Bronchial epithelial cell (primary cell): Measurements from ENCODE around the gene PLOD3. TPM values are rescaled to one million over a fixed set of nuclear protein-coding genes. Genes with fewer than 3 reads are reported as not detected.
A peak's percentile ranks its signal among the peaks of the same experiment; 100 is the strongest.
"Not testable (repeated sequence)": the region's sequence is repeated elsewhere in the genome, so short reads cannot be mapped to it uniquely, and the experiment has no call there.

Experiments used
- DNase-seq: peaks from one replicate; pipeline ENCODE4 v3.0.0-alpha.2; 2010; ENCODE audit warnings: low read depth
- FAIRE-seq: peaks from 2 replicates; lab custom pipeline; 2011; peaks lifted over from hg19 to GRCh38; lab: Jason Lieb, UNC
- H3K27me3 ChIP-seq: 2 replicates; pipeline ENCODE4 v1.5.1; 2011; ENCODE audit warnings: low read length; ENCODE audit not compliant: control insufficient read depth, insufficient read depth
- H3K36me3 ChIP-seq: 2 replicates; pipeline ENCODE4 v1.5.1; 2011; ENCODE audit warnings: low read length; ENCODE audit not compliant: control insufficient read depth, insufficient read depth
- H3K4me3 ChIP-seq: 2 replicates; pipeline ENCODE4 v1.5.1; 2011; ENCODE audit warnings: mild to moderate bottlenecking, low read depth, low read length, control low read depth
- total RNA-seq: library from RNA; depleted of rRNA; stranded (reverse); fragments of >200 nt; gene quantifications from 2 replicates; pipeline ENCODE4 v1.2.1, GENCODE V29; 2014
- TF ChIP-seq, protein P1 (sequence below): IDR thresholded peaks from 2 replicates; pipeline ENCODE4 v1.5.1; 2011; ENCODE audit warnings: mild to moderate bottlenecking, moderate library complexity, low read length, control low read depth, inconsistent platforms; ENCODE audit not compliant: insufficient read depth, severe bottlenecking

PLOD3 gene
- total RNA-seq, result 21.8 and 27.9 TPM in 2 replicates

DNA sequence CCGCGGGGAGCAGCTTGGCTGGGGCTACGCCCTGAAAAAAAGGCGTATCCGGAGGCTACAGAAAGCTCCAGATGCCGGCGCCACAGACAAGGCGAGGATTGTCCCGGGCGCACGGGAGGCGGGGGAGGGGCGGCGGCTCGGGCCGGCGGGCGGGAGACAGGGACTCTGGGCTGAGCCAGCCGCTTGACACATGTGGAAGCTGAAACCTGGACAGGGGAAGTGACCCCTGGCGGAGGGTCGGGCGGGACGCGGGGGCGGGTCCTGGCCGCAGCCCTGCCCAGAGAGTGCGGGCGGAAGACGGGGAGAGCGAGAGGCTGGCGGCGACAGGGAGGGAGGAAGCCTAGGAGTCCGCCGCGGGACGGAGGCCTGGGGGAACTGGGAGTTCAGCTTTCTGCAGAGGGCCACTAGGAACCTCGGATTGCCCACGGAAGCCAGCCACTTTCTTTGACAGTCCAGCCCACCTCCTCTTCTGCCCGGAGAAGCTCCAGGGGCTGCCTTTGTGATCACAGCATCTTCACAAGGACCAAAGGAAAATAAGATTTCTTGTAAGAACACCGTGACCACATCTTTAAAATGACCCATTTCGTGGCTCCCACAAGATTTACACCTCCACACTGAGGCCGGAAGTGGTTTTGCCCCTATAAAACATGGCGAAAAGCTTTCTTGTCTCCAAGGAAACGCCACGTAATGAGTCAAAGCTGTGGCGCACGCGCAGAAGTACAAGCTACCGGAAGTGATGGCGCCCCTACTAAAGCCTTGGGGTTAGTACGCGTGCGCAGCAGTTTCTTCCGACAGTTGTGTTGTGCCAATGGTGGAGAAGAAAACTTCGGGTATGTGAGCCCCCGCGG is at the start of gene PLOD3, which contains the start of gene ZNHIT1:
Gene PLOD3, minus strand, starts transcription at position 194 of the 848 bp plus-strand sequence. CDS start 307 bp downstream, outside the sequence.
Gene ZNHIT1, plus strand, starts transcription at position 778 of the 848 bp plus-strand sequence. Its CDS starts 31 bp downstream, at position 809.
- TF ChIP-seq, protein P1, sequence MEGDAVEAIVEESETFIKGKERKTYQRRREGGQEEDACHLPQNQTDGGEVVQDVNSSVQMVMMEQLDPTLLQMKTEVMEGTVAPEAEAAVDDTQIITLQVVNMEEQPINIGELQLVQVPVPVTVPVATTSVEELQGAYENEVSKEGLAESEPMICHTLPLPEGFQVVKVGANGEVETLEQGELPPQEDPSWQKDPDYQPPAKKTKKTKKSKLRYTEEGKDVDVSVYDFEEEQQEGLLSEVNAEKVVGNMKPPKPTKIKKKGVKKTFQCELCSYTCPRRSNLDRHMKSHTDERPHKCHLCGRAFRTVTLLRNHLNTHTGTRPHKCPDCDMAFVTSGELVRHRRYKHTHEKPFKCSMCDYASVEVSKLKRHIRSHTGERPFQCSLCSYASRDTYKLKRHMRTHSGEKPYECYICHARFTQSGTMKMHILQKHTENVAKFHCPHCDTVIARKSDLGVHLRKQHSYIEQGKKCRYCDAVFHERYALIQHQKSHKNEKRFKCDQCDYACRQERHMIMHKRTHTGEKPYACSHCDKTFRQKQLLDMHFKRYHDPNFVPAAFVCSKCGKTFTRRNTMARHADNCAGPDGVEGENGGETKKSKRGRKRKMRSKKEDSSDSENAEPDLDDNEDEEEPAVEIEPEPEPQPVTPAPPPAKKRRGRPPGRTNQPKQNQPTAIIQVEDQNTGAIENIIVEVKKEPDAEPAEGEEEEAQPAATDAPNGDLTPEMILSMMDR, result peak; percentile 10
- peak within 1 kb of the TSS; percentile 80 for H3K4me3 ChIP-seq
- H3K27me3 ChIP-seq, result no peaks in the 10 kb centered on the region
- H3K36me3 ChIP-seq, result peaks cover 4% of the 10 kb centered on the region
- peak; percentile 90 for FAIRE-seq
- DNase-seq, result peak; percentile 95

GRCh38 chr7:101265622-101266516 is 48.5 kb upstream of the PLOD3 start:
- H3K36me3 ChIP-seq, result no peaks in the 10 kb centered on the region
- no peak for FAIRE-seq
- DNase-seq, result no peak
- TF ChIP-seq, protein P1, result no peak
- no peak overlapping the region for H3K4me3 ChIP-seq
- no peaks in the 10 kb centered on the region for H3K27me3 ChIP-seq

- not testable (repeated sequence) for DNase-seq, H3K36me3 ChIP-seq, FAIRE-seq, H3K27me3 ChIP-seq, H3K4me3 ChIP-seq
Observed at GRCh38 chr7:101264102-101264706, 46.8 kb upstream of the PLOD3 start.

DNA sequence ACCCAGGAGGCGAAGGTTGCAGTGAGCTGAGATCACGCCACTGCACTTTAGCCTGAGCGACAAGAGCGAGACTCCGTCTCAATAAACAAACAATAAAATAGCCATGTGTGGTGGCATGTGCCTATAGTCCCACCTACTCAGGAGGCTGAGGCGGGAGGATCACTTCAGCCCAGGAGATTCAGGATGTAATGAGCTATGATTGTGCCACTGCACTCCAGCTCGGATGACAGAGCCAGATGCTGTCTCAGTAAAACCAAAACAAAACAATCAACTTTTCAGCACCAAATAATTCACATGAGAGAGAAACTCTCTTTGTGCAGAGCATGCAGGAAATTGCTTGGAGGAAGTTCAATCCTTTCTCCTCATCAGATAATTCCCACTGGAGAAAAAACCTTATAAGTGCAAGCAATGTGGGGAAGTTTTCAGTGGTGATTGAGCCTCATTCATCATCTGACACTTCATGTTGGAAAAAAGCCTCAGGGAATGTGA is 40.9 kb upstream of the PLOD3 start:
- H3K27me3 ChIP-seq, result no peaks in the 10 kb centered on the region
- DNase-seq, result no peak
- no peaks in the 10 kb centered on the region for H3K36me3 ChIP-seq
- FAIRE-seq, result no peak
- no peak overlapping the region for H3K4me3 ChIP-seq
- TF ChIP-seq, protein P1, result no peak

DNA sequence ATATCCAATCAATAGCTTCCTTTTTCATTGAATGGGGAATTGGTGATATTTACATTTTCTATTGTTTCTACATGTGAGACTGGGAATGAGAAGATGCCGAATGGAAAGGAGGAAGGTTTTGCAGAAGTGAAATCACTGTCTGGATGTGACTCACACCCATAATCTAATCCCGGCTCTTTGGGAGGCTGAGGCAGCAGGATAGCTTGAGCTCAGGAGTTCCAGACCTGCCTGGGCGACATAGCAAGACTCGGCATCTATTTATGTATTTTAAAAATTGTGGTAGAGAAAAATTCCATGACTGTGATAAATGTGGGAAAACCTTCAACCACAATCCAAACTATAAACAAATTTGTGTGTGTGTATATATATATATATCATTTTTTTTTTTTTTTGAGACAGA is 38.4 kb upstream of the PLOD3 start:
- H3K27me3 ChIP-seq, result no peaks in the 10 kb centered on the region
- no peaks in the 10 kb centered on the region for H3K36me3 ChIP-seq
- peak; percentile 20 for DNase-seq
- H3K4me3 ChIP-seq, result no peak overlapping the region
- no peak for FAIRE-seq
- TF ChIP-seq, protein P1, result no peak

DNA sequence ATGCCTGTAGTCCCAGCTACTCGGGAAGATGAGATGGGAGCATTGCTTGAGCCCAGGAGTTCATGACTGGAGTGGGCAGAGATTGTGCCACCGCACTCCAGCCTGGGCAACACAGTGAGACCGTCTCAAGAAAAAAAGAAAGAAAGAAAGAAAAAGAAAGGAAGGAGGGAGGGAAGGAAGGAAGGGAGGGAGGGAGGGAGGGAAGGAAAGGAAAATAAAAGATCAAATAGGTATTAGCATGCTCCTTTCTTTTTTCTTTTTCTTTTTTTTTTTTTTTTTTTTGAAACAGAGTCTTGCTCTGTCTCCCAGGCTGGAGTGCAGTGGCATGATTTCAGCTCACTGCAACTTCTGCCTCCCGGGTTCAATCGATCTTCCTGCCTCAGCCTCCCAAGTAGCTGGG is 35.8 kb upstream of the PLOD3 start:
- not testable (repeated sequence) for H3K27me3 ChIP-seq, H3K4me3 ChIP-seq, DNase-seq, H3K36me3 ChIP-seq, FAIRE-seq
